ENCODE data around the gene GSTA4.

GSTA4 gene

GRCh38 chr6:52995089-52995912 is at the start of gene GSTA4:
TSS of gene GSTA4 (minus strand) at chr6:52995284. CDS start at chr6:52994243, 1,041 bp downstream.
- DNase-seq (ENCODE audit: extremely low read depth, low read depth) = peak; percentile 98
- TF ChIP-seq, protein P1, sequence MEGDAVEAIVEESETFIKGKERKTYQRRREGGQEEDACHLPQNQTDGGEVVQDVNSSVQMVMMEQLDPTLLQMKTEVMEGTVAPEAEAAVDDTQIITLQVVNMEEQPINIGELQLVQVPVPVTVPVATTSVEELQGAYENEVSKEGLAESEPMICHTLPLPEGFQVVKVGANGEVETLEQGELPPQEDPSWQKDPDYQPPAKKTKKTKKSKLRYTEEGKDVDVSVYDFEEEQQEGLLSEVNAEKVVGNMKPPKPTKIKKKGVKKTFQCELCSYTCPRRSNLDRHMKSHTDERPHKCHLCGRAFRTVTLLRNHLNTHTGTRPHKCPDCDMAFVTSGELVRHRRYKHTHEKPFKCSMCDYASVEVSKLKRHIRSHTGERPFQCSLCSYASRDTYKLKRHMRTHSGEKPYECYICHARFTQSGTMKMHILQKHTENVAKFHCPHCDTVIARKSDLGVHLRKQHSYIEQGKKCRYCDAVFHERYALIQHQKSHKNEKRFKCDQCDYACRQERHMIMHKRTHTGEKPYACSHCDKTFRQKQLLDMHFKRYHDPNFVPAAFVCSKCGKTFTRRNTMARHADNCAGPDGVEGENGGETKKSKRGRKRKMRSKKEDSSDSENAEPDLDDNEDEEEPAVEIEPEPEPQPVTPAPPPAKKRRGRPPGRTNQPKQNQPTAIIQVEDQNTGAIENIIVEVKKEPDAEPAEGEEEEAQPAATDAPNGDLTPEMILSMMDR (IDR thresholded peaks at IDR 0.05; ENCODE audit: low read depth, low read length) = peak; percentile 90

DNA sequence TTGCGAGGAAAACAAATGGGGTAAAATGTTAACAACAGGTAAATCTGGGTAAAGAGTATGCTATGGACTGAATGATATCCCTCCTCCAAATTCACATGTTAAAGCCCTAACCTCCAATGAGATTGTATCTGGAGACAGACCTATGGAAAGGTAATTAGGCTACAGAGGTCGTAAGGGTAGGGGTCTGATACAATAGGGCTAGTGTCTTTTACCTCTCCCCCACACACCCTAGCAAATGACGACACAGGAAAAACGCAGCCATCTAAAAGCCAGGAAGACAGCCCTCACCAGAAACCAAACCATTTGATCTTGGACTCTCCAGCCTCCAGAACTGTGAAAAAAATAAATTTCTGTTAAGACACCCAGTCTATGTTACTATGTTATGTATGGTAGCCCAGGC is 49.5 kb upstream of the GSTA4 start:
- TF ChIP-seq, protein P1 (IDR thresholded peaks at IDR 0.05; ENCODE audit: low read depth, low read length) = no peak
- DNase-seq (ENCODE audit: extremely low read depth, low read depth) = no peak

DNA sequence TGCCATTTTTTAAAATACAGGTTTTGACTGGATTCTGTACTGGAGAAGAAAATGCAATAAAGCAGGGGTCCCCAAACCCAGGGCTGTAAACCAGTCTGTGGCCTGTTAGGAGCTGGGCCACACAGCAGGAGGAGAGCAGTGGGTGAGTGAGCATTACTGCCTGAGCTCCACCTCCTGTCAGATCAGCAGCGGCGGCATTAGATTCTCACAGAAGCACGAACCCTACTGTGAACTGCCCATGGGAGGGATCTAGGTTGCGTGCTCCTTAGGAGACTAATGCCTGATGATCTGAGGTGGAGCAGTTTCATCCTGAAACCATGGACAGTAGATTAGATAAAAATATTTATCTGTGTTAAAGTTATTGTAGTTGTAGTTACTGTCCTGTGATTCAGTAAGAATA is 49.0 kb upstream of the GSTA4 start:
- TF ChIP-seq, protein P1 (IDR thresholded peaks at IDR 0.05; ENCODE audit: low read depth, low read length) = no peak
- no peak for DNase-seq (ENCODE audit: extremely low read depth, low read depth)

- DNase-seq (ENCODE audit: extremely low read depth, low read depth) = no peak
These were observed 48.5 kb upstream of the GSTA4 start for GRCh38 chr6:53043581-53043980.

DNA sequence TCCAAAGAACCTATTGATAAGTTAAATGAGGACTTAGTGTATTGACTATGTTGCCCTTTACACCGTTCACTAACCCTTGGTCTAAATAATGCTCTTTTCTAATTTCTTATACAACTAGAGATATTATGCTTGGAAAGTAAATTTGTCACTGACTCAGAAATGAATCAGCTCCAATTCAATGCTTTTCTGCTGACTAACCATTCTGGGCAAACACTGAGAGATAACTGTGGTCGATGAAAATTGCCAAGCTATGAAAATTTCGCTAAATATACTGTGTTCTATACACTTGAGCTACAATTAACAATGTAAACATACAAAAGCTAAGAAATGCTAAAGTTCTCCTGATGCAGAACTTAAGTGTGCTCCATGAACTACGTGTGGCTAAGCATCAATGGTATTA is 47.0 kb upstream of the GSTA4 start:
- TF ChIP-seq, protein P1 (IDR thresholded peaks at IDR 0.05; ENCODE audit: low read depth, low read length) = no peak
- DNase-seq (ENCODE audit: extremely low read depth, low read depth) = peak; percentile 78

More at GRCh38 chr6:53043581-53043980, 48.5 kb upstream of the GSTA4 start:
- TF ChIP-seq, protein P1 (IDR thresholded peaks at IDR 0.05; ENCODE audit: low read depth, low read length) = no peak

DNA sequence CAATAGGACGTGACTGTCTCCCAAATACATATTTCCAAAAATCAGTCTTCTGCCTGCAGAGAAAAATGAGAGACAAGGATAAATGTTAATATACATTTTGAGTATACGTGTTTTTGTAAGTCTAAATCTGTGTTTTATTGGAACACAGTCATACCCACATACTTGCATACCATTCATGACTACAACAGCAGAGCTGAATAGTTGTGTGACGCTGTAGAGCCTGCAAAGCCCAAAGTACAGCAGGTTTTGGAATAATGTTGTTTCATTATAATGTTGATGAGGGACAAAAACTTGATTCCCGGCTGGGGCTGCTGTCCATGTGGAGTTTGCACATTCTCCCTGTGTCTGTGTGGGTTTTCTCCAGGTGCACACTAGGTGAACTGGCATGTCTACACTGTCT is 46.3 kb upstream of the GSTA4 start:
- TF ChIP-seq, protein P1 (IDR thresholded peaks at IDR 0.05; ENCODE audit: low read depth, low read length) = no peak
- no peak for DNase-seq (ENCODE audit: extremely low read depth, low read depth)

DNA sequence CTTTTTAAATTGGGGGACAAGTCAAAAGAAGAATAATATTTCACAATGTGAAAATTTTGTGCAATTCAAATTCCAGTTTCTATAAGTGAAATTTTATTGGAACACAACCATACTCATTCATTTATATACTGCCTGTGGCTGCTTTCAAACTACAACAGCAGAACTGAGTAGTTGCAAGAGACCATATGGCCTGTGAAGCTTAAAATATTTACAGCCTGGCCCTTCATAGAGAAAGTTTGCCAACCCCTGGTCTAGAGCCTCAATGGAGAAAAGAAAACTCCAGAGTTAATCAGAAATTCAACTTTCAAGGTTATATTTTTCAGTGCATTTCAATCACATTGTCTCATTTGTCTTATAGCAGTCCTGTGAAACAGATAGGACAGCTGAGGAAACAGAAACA is 43.5 kb upstream of the GSTA4 start:
- TF ChIP-seq, protein P1 (IDR thresholded peaks at IDR 0.05; ENCODE audit: low read depth, low read length) = no peak
- DNase-seq (ENCODE audit: extremely low read depth, low read depth) = no peak
